ENCODE results near the gene TPK1.

Gene TPK1

GRCh38 chr7:144723301-144723700 lies 112.6 kb downstream of the TPK1 start:
- DNase-seq (ENCODE audit: low spot score), result no peak

GRCh38 chr7:144720710-144721109 lies 115.1 kb downstream of the TPK1 start:
- DNase-seq (ENCODE audit: low spot score), result no peak

- DNase-seq (ENCODE audit: low spot score), result no peak
Measured at GRCh38 chr7:144720149-144720548, 115.7 kb downstream of the TPK1 start.

- no peak for DNase-seq (ENCODE audit: low spot score)
Measured at GRCh38 chr7:144717720-144718119, 118.1 kb downstream of the TPK1 start.

GRCh38 chr7:144713850-144714249 lies 122.0 kb downstream of the TPK1 start:
- DNase-seq (ENCODE audit: low spot score), result no peak

GRCh38 chr7:144710791-144711190 lies 125.1 kb downstream of the TPK1 start:
- no peak for DNase-seq (ENCODE audit: low spot score)

GRCh38 chr7:144709066-144709465 lies 126.8 kb downstream of the TPK1 start:
- no peak for DNase-seq (ENCODE audit: low spot score)

GRCh38 chr7:144691240-144691639 lies 144.6 kb downstream of the TPK1 start:
- DNase-seq (ENCODE audit: low spot score), result no peak

- DNase-seq (ENCODE audit: low spot score), result no peak
Measured at GRCh38 chr7:144682581-144683280, 153.1 kb downstream of the TPK1 start.

- no peak for DNase-seq (ENCODE audit: low spot score)
Measured at GRCh38 chr7:144676492-144676891, 159.4 kb downstream of the TPK1 start.

- no peak for DNase-seq (ENCODE audit: low spot score)
Measured at GRCh38 chr7:144674550-144674949, 161.3 kb downstream of the TPK1 start.

GRCh38 chr7:144672869-144673268 lies 163.0 kb downstream of the TPK1 start:
- DNase-seq (ENCODE audit: low spot score), result no peak

- DNase-seq (ENCODE audit: low spot score), result no peak
Measured at GRCh38 chr7:144671429-144671828, 164.4 kb downstream of the TPK1 start.

- no peak for DNase-seq (ENCODE audit: low spot score)
Measured at GRCh38 chr7:144670218-144670617, 165.6 kb downstream of the TPK1 start.

GRCh38 chr7:144668503-144668902 lies 167.3 kb downstream of the TPK1 start:
- DNase-seq (ENCODE audit: low spot score), result no peak

GRCh38 chr7:144665689-144666381 lies 170.0 kb downstream of the TPK1 start:
- DNase-seq (ENCODE audit: low spot score), result no peak

GRCh38 chr7:144659211-144659610 lies 176.6 kb downstream of the TPK1 start:
- no peak for DNase-seq (ENCODE audit: low spot score)

- no peak for DNase-seq (ENCODE audit: low spot score)
Measured at GRCh38 chr7:144656965-144657517, 178.8 kb downstream of the TPK1 start.

GRCh38 chr7:144653449-144653848 lies 182.4 kb downstream of the TPK1 start:
- no peak for DNase-seq (ENCODE audit: low spot score)

GRCh38 chr7:144650439-144650838 lies 185.4 kb downstream of the TPK1 start:
- DNase-seq (ENCODE audit: low spot score), result no peak

GRCh38 chr7:144649120-144649519 lies 186.7 kb downstream of the TPK1 start:
- DNase-seq (ENCODE audit: low spot score), result no peak

- no peak for DNase-seq (ENCODE audit: low spot score)
Measured at GRCh38 chr7:144641389-144642044, 194.3 kb downstream of the TPK1 start.

GRCh38 chr7:144632724-144633123 lies 203.1 kb downstream of the TPK1 start:
- DNase-seq (ENCODE audit: low spot score), result no peak
